ENCODE data around the gene APIP.

The APIP gene

GRCh38 chr11:34890812-34891211 lies 25.4 kb downstream of the APIP start:
- TF ChIP-seq, protein P1, sequence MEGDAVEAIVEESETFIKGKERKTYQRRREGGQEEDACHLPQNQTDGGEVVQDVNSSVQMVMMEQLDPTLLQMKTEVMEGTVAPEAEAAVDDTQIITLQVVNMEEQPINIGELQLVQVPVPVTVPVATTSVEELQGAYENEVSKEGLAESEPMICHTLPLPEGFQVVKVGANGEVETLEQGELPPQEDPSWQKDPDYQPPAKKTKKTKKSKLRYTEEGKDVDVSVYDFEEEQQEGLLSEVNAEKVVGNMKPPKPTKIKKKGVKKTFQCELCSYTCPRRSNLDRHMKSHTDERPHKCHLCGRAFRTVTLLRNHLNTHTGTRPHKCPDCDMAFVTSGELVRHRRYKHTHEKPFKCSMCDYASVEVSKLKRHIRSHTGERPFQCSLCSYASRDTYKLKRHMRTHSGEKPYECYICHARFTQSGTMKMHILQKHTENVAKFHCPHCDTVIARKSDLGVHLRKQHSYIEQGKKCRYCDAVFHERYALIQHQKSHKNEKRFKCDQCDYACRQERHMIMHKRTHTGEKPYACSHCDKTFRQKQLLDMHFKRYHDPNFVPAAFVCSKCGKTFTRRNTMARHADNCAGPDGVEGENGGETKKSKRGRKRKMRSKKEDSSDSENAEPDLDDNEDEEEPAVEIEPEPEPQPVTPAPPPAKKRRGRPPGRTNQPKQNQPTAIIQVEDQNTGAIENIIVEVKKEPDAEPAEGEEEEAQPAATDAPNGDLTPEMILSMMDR (IDR thresholded peaks at IDR 0.05; ENCODE audit: insufficient read depth, low read length, poor library complexity, severe bottlenecking): peak; percentile 25
- DNase-seq (ENCODE audit: extremely low read depth, insufficient read length): no peak
- no peaks in the 10 kb centered on the region; the same call in none of the 2 replicates for H3K36me3 ChIP-seq (ENCODE audit: control insufficient read depth, insufficient read depth, low read length)
- H3K4me3 ChIP-seq (replicated peaks; ENCODE audit: low read depth, low read length): no peak overlapping the region
- no peaks in the 10 kb centered on the region for H3K27me3 ChIP-seq (replicated peaks; ENCODE audit: control insufficient read depth, insufficient read depth, low read length)

DNA sequence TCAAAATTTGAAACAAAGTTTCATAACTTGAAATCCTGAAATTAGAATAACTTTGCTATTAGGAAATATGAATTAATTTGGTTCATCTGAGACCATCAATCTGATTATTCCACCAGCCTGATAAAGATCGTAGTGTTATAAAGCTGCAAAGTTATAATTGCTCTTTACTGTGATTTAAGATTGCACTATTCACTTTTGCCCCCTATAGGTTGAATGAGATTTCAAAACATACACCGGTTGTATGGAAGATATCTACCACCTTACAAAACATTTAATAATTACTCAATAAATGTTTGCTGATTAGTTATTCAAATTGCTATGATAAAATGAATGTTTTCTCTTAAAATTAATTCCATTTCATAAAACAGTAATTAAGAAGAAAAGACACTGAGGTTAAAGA lies 26.1 kb downstream of the APIP start:
- DNase-seq (ENCODE audit: extremely low read depth, insufficient read length): no peak
- Histone ChIP-seq H3K4me3 (replicated peaks; ENCODE audit: low read depth, low read length) (no peak overlapping the region), H3K27me3 (replicated peaks; ENCODE audit: control insufficient read depth, insufficient read depth, low read length) (no peaks in the 10 kb centered on the region), H3K36me3 (ENCODE audit: control insufficient read depth, insufficient read depth, low read length) (no peaks in the 10 kb centered on the region; the same call in none of the 2 replicates)
- TF ChIP-seq, protein P1 (IDR thresholded peaks at IDR 0.05; ENCODE audit: insufficient read depth, low read length, poor library complexity, severe bottlenecking): no peak

DNA sequence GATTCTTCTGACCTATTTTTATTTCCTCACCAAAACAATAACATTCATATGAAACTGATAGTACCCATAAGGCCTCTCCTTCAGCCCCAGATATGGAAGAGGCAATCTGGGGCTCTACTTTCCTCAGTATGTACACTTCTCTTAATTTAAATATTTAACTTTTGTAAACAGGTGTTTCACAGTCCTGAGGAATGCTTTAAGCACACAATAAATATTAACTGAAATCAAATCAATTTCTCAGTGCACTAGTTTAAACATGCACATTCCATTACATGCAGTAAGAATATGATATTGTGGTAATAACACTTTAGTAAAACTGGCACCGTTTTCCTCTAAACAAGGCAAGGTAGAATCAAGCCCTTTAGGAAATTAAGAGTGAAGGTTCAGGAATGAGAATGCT lies 28.9 kb downstream of the APIP start:
- TF ChIP-seq, protein P1 (IDR thresholded peaks at IDR 0.05; ENCODE audit: insufficient read depth, low read length, poor library complexity, severe bottlenecking): no peak
- no peaks in the 10 kb centered on the region for H3K27me3 ChIP-seq (replicated peaks; ENCODE audit: control insufficient read depth, insufficient read depth, low read length)
- DNase-seq (ENCODE audit: extremely low read depth, insufficient read length): no peak
- no peak overlapping the region for H3K4me3 ChIP-seq (replicated peaks; ENCODE audit: low read depth, low read length)
- H3K36me3 ChIP-seq (ENCODE audit: control insufficient read depth, insufficient read depth, low read length): no peaks in the 10 kb centered on the region; the same call in 1 of the 2 replicates

DNA sequence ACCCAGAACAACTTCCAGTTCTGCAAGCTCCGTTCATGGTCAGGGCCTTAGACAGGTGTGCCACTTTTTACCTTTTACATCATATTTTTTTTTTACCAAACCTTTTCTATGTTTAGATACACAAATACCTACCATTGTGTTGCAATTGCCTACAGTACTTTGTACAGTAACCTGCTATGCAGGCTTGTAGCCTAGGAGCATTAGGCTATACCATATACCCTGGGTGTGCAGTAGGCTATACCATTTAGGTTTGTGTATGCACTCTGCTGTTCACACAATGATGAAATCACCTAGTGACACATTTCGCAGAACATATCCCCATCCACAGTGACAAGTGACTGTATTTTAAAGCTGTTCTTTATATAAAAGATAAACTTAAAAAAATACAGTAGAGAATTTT lies 29.6 kb downstream of the APIP start:
- Histone ChIP-seq H3K36me3 (ENCODE audit: control insufficient read depth, insufficient read depth, low read length) (no peaks in the 10 kb centered on the region; the same call in 1 of the 2 replicates), H3K27me3 (replicated peaks; ENCODE audit: control insufficient read depth, insufficient read depth, low read length) (no peaks in the 10 kb centered on the region), H3K4me3 (replicated peaks; ENCODE audit: low read depth, low read length) (no peak overlapping the region)
- TF ChIP-seq, protein P1 (IDR thresholded peaks at IDR 0.05; ENCODE audit: insufficient read depth, low read length, poor library complexity, severe bottlenecking): no peak
- DNase-seq (ENCODE audit: extremely low read depth, insufficient read length): no peak

DNA sequence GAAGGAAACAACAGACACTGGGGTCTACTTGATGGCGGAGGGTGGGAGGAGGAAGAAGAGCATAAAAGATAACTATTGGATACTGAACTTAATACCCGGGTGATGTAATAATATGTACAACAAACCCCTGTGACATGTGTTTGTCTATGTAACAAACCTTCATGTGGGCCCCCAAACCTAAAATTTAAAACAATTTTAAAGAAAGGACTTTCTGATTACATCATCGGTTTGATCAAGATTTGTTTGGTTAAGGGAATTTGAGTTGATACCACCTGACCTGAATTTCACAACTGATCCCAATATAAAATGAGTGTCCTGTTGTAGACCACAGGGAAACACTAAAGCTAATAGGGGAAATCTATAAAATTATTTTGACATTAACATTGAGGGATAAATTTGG lies 34.3 kb downstream of the APIP start:
- no peak overlapping the region for H3K4me3 ChIP-seq (replicated peaks; ENCODE audit: low read depth, low read length)
- H3K27me3 ChIP-seq (replicated peaks; ENCODE audit: control insufficient read depth, insufficient read depth, low read length): no peaks in the 10 kb centered on the region
- TF ChIP-seq, protein P1 (IDR thresholded peaks at IDR 0.05; ENCODE audit: insufficient read depth, low read length, poor library complexity, severe bottlenecking): no peak
- no peak for DNase-seq (ENCODE audit: extremely low read depth, insufficient read length)
- no peaks in the 10 kb centered on the region; the same call in 1 of the 2 replicates for H3K36me3 ChIP-seq (ENCODE audit: control insufficient read depth, insufficient read depth, low read length)

DNA sequence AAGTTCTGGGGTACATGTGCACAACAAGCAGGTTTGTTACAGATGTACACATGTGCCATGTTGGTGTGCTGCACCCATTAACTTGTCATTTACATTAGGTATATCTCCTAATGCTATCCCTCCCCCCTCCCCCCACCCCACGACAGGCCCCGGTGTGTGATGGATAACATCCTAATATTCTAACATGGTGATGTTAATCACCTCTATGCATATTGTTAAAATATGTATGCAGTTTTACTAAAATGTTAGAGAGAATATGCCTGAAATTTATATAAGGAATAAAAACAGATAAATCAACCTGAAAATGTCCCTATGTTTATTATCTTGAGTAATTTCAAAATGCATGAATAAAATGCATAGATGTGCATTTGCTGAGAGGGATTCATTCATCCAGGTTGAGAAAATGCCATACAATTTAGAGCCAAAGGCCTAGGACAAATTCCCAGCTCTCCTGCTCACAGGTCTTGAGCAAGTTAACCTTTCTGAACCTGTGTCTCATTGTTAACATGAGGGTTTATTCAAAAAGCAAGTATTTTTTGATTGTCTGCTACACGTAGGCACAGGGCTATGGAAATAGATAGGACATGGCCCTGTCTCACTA lies 38.7 kb downstream of the APIP start:
- Histone ChIP-seq H3K4me3 (replicated peaks; ENCODE audit: low read depth, low read length) (no peak overlapping the region), H3K27me3 (replicated peaks; ENCODE audit: control insufficient read depth, insufficient read depth, low read length) (no peaks in the 10 kb centered on the region), H3K36me3 (ENCODE audit: control insufficient read depth, insufficient read depth, low read length) (no peaks in the 10 kb centered on the region)
- no peak for DNase-seq (ENCODE audit: extremely low read depth, insufficient read length)
- TF ChIP-seq, protein P1 (IDR thresholded peaks at IDR 0.05; ENCODE audit: insufficient read depth, low read length, poor library complexity, severe bottlenecking): no peak

All from GM06990 (cell line).